WERI-Rb-1 (cell line): ENCODE data around the gene MAST3.

Experiments
- DNase-seq: peaks from one replicate; pipeline ENCODE4 v3.0.0-alpha.2; 2020
- H3K27ac ChIP-seq: fragments of 250-450 bp; sonication (Bioruptor Pico); 2 replicates; pipeline ENCODE4 v1.5.1; 2020; ENCODE audit warnings: mild to moderate bottlenecking, moderate library complexity
- H3K27me3 ChIP-seq: fragments of 250-450 bp; sonication (Bioruptor Pico); 2 replicates; pipeline ENCODE4 v1.5.1; 2021; ENCODE audit warnings: mild to moderate bottlenecking, low read depth, moderate library complexity; ENCODE audit not compliant: insufficient read depth, severe bottlenecking
- H3K36me3 ChIP-seq: fragments of 250-450 bp; sonication (Bioruptor Pico); 2 replicates; pipeline ENCODE4 v1.5.1; 2020; ENCODE audit warnings: mild to moderate bottlenecking, moderate library complexity
- H3K4me3 ChIP-seq: 2 replicates; pipeline ENCODE4 v1.5.1; 2011; ENCODE audit warnings: low read depth, mild to moderate bottlenecking, control low read depth, low read length
- H3K9me3 ChIP-seq: fragments of 250-450 bp; sonication (Bioruptor Pico); 2 replicates; pipeline ENCODE4 v1.5.1; 2021; ENCODE audit warnings: mild to moderate bottlenecking, moderate library complexity; ENCODE audit not compliant: severe bottlenecking
- CTCF ChIP-seq: IDR thresholded peaks from 2 replicates; pipeline ENCODE4 v1.5.1; 2011; ENCODE audit warnings: low read depth, mild to moderate bottlenecking, control low read depth, inconsistent platforms, low read length

MAST3 gene

GRCh38 chr19:18097217-18097992 lies at the start of gene MAST3:
TSS of gene MAST3 (plus strand) at chr19:18097778. CDS start at chr19:18097793, 15 bp downstream.
- H3K4me3 ChIP-seq = peak within 1 kb of the TSS; percentile 64
- no peak for TF ChIP-seq CTCF
- H3K9me3 ChIP-seq = peaks cover 5% of the 10 kb centered on the region
- H3K27me3 ChIP-seq = no peaks in the 10 kb centered on the region
- no peaks in the 10 kb centered on the region for H3K36me3 ChIP-seq
- no peak within 1 kb of the TSS for H3K27ac ChIP-seq
- peak; percentile 80 for DNase-seq

GRCh38 chr19:18049385-18049784 lies 48.2 kb upstream of the MAST3 start:
- H3K36me3 ChIP-seq = no peaks in the 10 kb centered on the region
- no peaks in the 10 kb centered on the region for H3K9me3 ChIP-seq
- no peak for DNase-seq

GRCh38 chr19:18051887-18052286 lies 45.7 kb upstream of the MAST3 start:
- no peak for TF ChIP-seq CTCF
- Histone ChIP-seq H3K9me3 (no peaks in the 10 kb centered on the region), H3K27me3 (no peaks in the 10 kb centered on the region), H3K36me3 (no peaks in the 10 kb centered on the region), H3K4me3 (no peak overlapping the region), H3K27ac (no peak overlapping the region)
- no peak for DNase-seq

More at GRCh38 chr19:18049385-18049784, 48.2 kb upstream of the MAST3 start:
- TF ChIP-seq CTCF = no peak
- H3K27ac ChIP-seq = no peak overlapping the region
- H3K4me3 ChIP-seq = no peak overlapping the region
- no peaks in the 10 kb centered on the region for H3K27me3 ChIP-seq

- H3K27ac ChIP-seq = no peak overlapping the region
- no peak for DNase-seq
- no peak for TF ChIP-seq CTCF
- no peaks in the 10 kb centered on the region for H3K27me3 ChIP-seq
- H3K4me3 ChIP-seq = no peak overlapping the region
- H3K36me3 ChIP-seq = no peaks in the 10 kb centered on the region
- no peaks in the 10 kb centered on the region for H3K9me3 ChIP-seq
Observed at GRCh38 chr19:18053576-18054219, 43.9 kb upstream of the MAST3 start.

GRCh38 chr19:18055967-18056366 lies 41.6 kb upstream of the MAST3 start:
- Histone ChIP-seq H3K36me3 (no peaks in the 10 kb centered on the region), H3K27ac (no peak overlapping the region), H3K9me3 (no peaks in the 10 kb centered on the region), H3K4me3 (no peak overlapping the region), H3K27me3 (no peaks in the 10 kb centered on the region)
- TF ChIP-seq CTCF = no peak
- DNase-seq = no peak
